Activated CD4-positive, alpha-beta T cell treated with anti-CD3 and anti-CD28 coated beads for 36 hours (primary cell): ENCODE measurements around the gene FCGBP. TPM values are rescaled to one million over a fixed set of nuclear protein-coding genes. Genes with fewer than 3 reads are reported as not detected.
"Not testable (repeated sequence)": the region's sequence is repeated elsewhere in the genome, so short reads cannot be mapped to it uniquely, and the experiment has no call there.

Source experiments
- ATAC-seq: fragments of 200-7000 bp; cut with Tn5 transposase; one replicate; pipeline ENCODE4 v1.10.0; 2021; ENCODE audit warnings: mild to moderate bottlenecking, moderate library complexity
- CTCF ChIA-PET: fragments of 350-600 bp; sonication (Branson Sonifier 250); formaldehyde crosslinking; loops from one replicate; lab custom pipeline; 2021; ENCODE audit warnings: antibody characterized with exemption; lab: Charles Lee
- POLR2A ChIA-PET: fragments of 350-600 bp; sonication (Branson Sonifier 250); formaldehyde crosslinking; loops from one replicate; lab custom pipeline; 2021; ENCODE audit warnings: antibody characterized with exemption, inconsistent platforms; lab: Charles Lee
- DNase-seq: peaks from one replicate; pipeline ENCODE4 v3.0.0-alpha.2; 2020
- H3K27ac Mint-ChIP-seq: one replicate; pipeline ENCODE4 v1.8.0; 2021; ENCODE audit warnings: mixed read lengths
- H3K27me3 Mint-ChIP-seq: one replicate; pipeline ENCODE4 v1.8.0; 2021; ENCODE audit warnings: mixed read lengths
- H3K36me3 Mint-ChIP-seq: one replicate; pipeline ENCODE4 v1.8.0; 2021; ENCODE audit warnings: low read depth, mixed read lengths
- H3K4me1 Mint-ChIP-seq: one replicate; pipeline ENCODE4 v1.8.0; 2021; ENCODE audit warnings: mixed read lengths
- H3K4me3 Mint-ChIP-seq: one replicate; pipeline ENCODE4 v1.8.0; 2021; ENCODE audit warnings: mild to moderate bottlenecking, moderate library complexity, mixed read lengths
- H3K9me3 Mint-ChIP-seq: one replicate; pipeline ENCODE4 v1.8.0; 2021; ENCODE audit warnings: low read depth, mixed read lengths
- intact Hi-C, 2 experiments: fragments of 100-400 bp; cut with DNase I in 1 of 2; cut with micrococcal nuclease in 1 of 2; formaldehyde crosslinking; loops; one replicate each; pipeline versions ENCODE4 v1.14.2 to v1.15.1; 2022 to 2024; cut with DNase I, micrococcal nuclease
- total RNA-seq, 2 experiments: library from RNA; stranded (reverse); gene quantifications; one replicate each; pipeline ENCODE4 v1.2.3, GENCODE V29; 2021

Gene FCGBP
- total RNA-seq, 2 experiments from 2014 or later = 4.9 TPM

DNA sequence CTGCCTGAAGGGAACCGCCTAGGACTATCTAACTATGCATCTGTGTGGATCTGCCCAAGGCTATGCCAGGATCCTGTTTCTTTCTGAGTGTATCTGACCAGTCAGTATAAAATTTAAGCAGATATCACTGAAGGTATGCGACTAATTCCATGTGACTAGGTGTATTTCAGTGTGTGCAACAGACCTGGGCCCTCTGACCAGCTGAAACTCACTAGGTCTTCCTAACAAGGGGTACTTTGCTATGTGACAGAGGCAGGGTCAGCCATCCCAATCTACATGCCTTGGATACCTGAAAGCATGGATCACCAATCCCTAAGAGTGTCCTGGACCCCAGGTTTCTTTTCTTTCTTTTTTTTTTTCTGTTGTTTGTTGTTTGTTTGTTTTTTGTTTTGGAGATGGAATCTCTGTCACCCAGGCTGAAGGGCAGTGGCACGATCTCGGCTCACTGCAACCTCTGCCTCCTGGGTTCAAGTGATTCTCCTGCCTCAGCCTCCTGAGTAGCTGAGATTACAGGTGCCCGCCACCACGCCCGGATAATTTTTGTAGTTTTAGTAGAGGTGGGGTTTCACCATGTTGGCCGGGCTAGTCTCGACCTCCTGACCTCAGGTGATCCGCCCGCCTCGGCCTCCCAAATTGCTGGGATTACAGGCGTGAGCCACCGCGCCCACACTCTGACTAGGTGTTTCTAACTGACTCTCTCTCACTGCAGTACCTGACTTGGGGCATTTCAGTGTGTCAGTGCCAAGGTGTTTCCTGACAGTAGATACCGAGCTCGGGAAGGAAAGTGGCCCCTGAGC lies 43.5 kb downstream of the FCGBP start:
- ChIA-PET POLR2A (no interaction called here), CTCF (interaction anchor here (1.0 kb wide), 1 partner anchor 275 kb away, joined by 3 read pairs; no protein-coding TSS in a partner anchor)
- intact Hi-C loops = loop anchor here (5.0 to 10.0 kb wide), 2 partner anchors 81 to 84 kb away; partner anchors contain the start of gene PSMC4 (in 2 of the 2)
- no peaks in the 10 kb centered on the region for H3K4me1 Mint-ChIP-seq
- H3K4me3 Mint-ChIP-seq = no peak overlapping the region
- H3K36me3 Mint-ChIP-seq = peaks cover 2% of the 10 kb centered on the region
- no peaks in the 10 kb centered on the region for H3K9me3 Mint-ChIP-seq
- H3K27ac Mint-ChIP-seq = no peak overlapping the region
- DNase-seq = no peak
- H3K27me3 Mint-ChIP-seq = no peaks in the 10 kb centered on the region
- no peak for ATAC-seq

DNA sequence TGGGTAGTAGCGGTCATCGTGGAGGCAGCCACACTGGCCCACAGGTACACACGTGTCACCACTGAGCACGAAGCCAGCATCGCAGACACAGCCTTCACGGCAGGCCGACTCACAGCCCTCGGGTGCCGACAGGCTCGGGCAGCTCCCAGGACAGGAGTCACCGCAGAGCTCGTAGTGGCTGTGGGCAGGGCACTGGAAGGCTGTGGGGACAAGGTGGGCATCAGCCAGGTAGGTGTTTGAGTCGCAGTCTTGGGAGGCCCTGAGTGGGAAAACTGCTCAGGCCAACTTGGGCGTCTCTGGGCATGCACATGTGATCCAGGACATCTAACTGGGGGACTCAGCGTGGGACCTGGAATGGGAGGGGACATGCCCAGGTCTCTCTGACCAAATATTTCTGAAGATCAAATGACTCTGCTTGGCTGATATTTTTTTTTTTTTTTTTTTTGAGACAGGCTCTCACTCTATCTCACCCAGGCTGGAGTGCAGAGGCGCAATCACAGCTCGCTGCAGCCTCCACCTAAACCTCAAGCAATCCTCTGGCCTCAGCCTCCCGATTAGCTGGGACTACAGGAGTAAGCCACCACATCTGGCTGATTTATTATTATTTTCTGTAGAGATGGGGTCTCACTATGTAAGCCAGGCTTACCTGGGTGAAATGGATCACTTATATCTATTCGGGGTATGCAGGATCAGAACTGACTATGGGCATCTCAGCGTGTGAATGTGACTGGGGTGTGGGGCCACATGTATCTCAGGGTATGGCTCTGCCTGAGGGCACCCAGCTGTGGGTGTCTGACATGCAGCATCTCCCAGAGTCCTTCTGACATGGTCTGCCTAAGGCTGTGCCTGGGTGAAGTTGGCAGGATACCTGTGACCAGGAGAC lies 44.3 kb downstream of the FCGBP start:
- H3K4me3 Mint-ChIP-seq, H3K27me3 Mint-ChIP-seq, H3K9me3 Mint-ChIP-seq, H3K36me3 Mint-ChIP-seq, DNase-seq, ATAC-seq, CTCF ChIA-PET, H3K27ac Mint-ChIP-seq, POLR2A ChIA-PET, H3K4me1 Mint-ChIP-seq: not testable (repeated sequence)
- intact Hi-C loops = loop anchor here (5.0 to 10.0 kb wide), 2 partner anchors 82 to 85 kb away; partner anchors contain the start of gene PSMC4 (in 2 of the 2)

DNA sequence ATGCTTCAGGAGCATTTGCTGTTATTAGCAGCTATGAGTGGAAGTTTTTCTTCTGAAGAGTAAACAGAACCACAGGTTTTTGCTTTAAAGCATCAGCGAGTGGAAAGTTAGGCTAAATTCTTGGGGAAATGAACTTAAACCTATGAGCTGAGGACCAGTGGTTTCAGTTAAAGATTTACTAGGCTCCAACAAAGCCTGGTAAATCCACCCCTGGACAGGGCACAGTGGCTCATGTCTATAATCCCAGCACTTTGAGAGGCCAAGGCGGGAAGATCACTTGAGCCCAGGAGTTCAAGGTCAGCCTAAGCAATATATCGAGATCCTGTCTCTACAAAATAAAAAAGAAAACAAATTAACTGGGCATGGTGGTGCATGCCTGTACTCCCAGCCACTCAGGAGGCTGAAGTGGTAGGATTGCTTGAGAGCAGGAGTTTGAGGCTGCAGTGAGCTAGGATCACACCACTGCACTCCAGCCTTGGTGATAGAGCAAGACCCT lies 46.9 kb downstream of the FCGBP start:
- H3K27me3 Mint-ChIP-seq, POLR2A ChIA-PET, intact Hi-C loops, DNase-seq, CTCF ChIA-PET, H3K36me3 Mint-ChIP-seq, H3K4me1 Mint-ChIP-seq, H3K4me3 Mint-ChIP-seq, ATAC-seq, H3K27ac Mint-ChIP-seq, H3K9me3 Mint-ChIP-seq: not testable (repeated sequence)

DNA sequence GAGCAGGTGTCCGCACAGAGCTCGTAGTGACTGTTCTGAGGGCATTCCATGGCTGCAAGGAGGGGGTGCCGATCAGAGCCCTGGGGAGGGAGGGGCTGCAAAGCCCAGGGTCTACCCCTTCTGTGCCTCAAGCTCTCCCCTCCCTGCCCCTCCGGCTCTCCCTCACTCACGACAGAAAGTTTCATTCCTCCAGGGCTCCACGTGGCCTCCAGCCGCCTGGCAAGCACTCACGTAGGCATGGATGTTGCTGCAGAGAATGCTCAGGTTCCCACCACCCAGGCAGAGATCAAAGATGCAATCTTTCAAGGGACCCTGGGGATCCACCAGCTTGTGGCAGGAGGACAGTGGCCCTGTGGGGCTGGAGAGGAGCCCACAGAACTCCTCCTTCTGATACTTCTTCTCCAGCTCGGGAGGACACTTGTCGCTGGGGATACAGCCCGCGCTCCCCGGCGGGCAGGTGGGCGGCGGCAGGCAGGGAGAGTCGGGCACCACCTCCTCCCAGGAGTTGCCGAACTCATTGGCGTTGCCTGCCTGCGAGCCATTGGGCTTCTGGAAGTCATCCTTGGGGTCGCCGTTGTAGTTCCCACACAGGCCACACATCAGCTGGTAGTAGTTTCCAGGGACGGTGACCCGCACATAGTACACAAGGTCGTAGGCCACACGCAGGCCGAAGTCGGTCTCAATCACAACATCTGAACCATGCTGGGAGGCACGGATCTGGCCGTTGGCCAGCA lies 48.4 kb downstream of the FCGBP start:
- ATAC-seq, H3K4me1 Mint-ChIP-seq, intact Hi-C loops, H3K27me3 Mint-ChIP-seq, H3K27ac Mint-ChIP-seq, H3K9me3 Mint-ChIP-seq, CTCF ChIA-PET, H3K36me3 Mint-ChIP-seq, DNase-seq, POLR2A ChIA-PET, H3K4me3 Mint-ChIP-seq: not testable (repeated sequence)

DNA sequence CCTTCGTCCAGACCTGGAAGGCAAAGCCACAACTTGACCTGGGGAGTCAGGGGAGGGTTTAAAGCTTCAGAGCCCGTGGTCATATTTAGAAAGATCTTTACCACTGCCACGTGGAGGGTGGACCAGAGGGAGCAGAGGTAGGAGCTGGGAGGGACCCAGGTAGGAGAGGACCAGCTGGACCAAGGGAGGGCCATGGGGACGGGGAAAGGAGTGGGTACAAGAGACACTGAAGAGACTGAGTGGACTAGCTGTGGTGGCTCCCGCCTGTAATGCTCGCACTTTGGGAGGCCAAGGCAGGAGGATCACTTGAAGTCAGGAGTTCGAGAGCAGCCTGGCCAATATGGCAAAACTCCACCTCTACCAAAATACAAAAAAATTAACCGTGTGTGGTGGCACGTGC lies 49.7 kb downstream of the FCGBP start:
- POLR2A ChIA-PET, CTCF ChIA-PET, H3K9me3 Mint-ChIP-seq, H3K36me3 Mint-ChIP-seq, intact Hi-C loops, H3K4me1 Mint-ChIP-seq, DNase-seq, H3K27me3 Mint-ChIP-seq, H3K4me3 Mint-ChIP-seq, ATAC-seq, H3K27ac Mint-ChIP-seq: not testable (repeated sequence)

Other genes starting within 250 kb of the FCGBP start
- gene LGALS14, start 230.2 kb downstream of the FCGBP start, total RNA-seq = 1 to 10 TPM in 1 of 2 experiments, under 1 TPM in 1; 0.80 to 1.4 TPM
- under 1 TPM in 1 of 2 experiments, not detected in 1; 0.40 TPM for gene CLC, start 196.6 kb downstream of the FCGBP start, total RNA-seq
- not detected for gene LEUTX, start 155.8 kb downstream of the FCGBP start, total RNA-seq
- gene DYRK1B, start 100.5 kb downstream of the FCGBP start, total RNA-seq = 1 to 10 TPM; 4.8 to 6.9 TPM
- gene FBL, start 88.3 kb downstream of the FCGBP start, total RNA-seq = 100 to 1,000 TPM; 742 to 890 TPM
- 100 to 1,000 TPM; 114 to 140 TPM for gene PSMC4, start 36.5 kb upstream of the FCGBP start, total RNA-seq
- 1 to 10 TPM; 6.3 to 6.9 TPM for gene ZNF546, start 62.4 kb upstream of the FCGBP start, total RNA-seq
- 10 to 100 TPM; 17.4 to 18.8 TPM for gene ZNF780B, start 121.6 kb upstream of the FCGBP start, total RNA-seq
- gene ZNF780A, start 156.3 kb upstream of the FCGBP start, total RNA-seq = 10 to 100 TPM; 19.2 to 19.4 TPM